B cell (primary cell): ENCODE measurements around the gene ANK3. TPM values are rescaled to one million over a fixed set of nuclear protein-coding genes. Genes with fewer than 3 reads are reported as not detected.

Experiments
- ATAC-seq: fragments of 200-7000 bp; cut with Tn5 transposase; one replicate; pipeline ENCODE4 v1.10.0; 2021; ENCODE audit warnings: low read depth, mild to moderate bottlenecking, moderate number of reproducible peaks, moderate library complexity
- CTCF ChIA-PET: fragments of 350-600 bp; sonication (Branson Sonifier 250); formaldehyde crosslinking; loops from one replicate; lab custom pipeline; 2021; ENCODE audit warnings: antibody characterized with exemption, inconsistent platforms; lab: Charles Lee
- POLR2A ChIA-PET: fragments of 350-600 bp; sonication (Branson Sonifier 250); formaldehyde crosslinking; loops from one replicate; lab custom pipeline; 2021; ENCODE audit warnings: antibody characterized with exemption; lab: Charles Lee
- DNase-seq: peaks from one replicate; pipeline ENCODE4 v3.0.0; 2013
- H2AFZ ChIP-seq: 2 replicates; pipeline ENCODE4 v1.6.1; 2012; ENCODE audit warnings: mild to moderate bottlenecking, low read depth, low read length; ENCODE audit not compliant: insufficient read depth, poor library complexity, severe bottlenecking
- H3K27ac ChIP-seq, 2 donors: 1 replicate in 1 of 2; 2 replicates in 1 of 2; pipeline ENCODE4 v1.5.1; 2012 to 2013; ENCODE audit warnings: low read length in 2 of 2, mild to moderate bottlenecking in 2 of 2, moderate library complexity in 1 of 2
- H3K27me3 ChIP-seq, 4 experiments: fragments of 200-600 bp in 1 of 4; sonication (generic) in 1 of 4; replicated peaks in 1 of 4; 1 replicate in 2 of 4; 2 replicates in 2 of 4; pipeline versions ENCODE4 v1.6.1 to v1.7.0; 2013 to 2016; ENCODE audit warnings: low read length in 3 of 4, mild to moderate bottlenecking in 2 of 4, mixed read lengths in 1 of 4, moderate library complexity in 1 of 4; ENCODE audit not compliant: insufficient read depth in 4 of 4, control insufficient read depth in 3 of 4; ENCODE audit errors: control extremely low read depth in 1 of 4
- H3K36me3 ChIP-seq, 2 experiments: replicated peaks in 1 of 2; 1 replicate in 1 of 2; 2 replicates in 1 of 2; pipeline versions ENCODE4 v1.6.1 to v1.7.1; 2013; ENCODE audit warnings: low read length in 1 of 2; ENCODE audit not compliant: insufficient read depth in 2 of 2, control insufficient read depth in 1 of 2; ENCODE audit errors: control extremely low read depth in 1 of 2, extremely low read depth in 1 of 2
- H3K4me1 ChIP-seq, 2 donors: fragments of 200-600 bp in 1 of 2; sonication (generic) in 1 of 2; 1 replicate in 1 of 2; 2 replicates in 1 of 2; pipeline versions ENCODE4 v1.5.1 to v1.6.1; 2013 to 2017; ENCODE audit warnings: low read length in 2 of 2; ENCODE audit not compliant: control insufficient read depth in 2 of 2, insufficient read depth in 2 of 2
- H3K4me2 ChIP-seq: replicated peaks from 2 replicates; pipeline ENCODE3; 2012; ENCODE audit warnings: mild to moderate bottlenecking, low read depth, low read length; ENCODE audit not compliant: poor library complexity, severe bottlenecking
- H3K4me3 ChIP-seq, 5 experiments: fragments of 200-600 bp in 1 of 5; sonication (generic) in 1 of 5; 1 replicate in 3 of 5; 2 replicates in 2 of 5; pipeline versions ENCODE4 v1.5.1 to v1.7.0; 2011 to 2016; ENCODE audit warnings: low read length in 4 of 5, mild to moderate bottlenecking in 4 of 5, low read depth in 2 of 5, control low read depth in 1 of 5, moderate library complexity in 1 of 5; ENCODE audit not compliant: insufficient read depth in 1 of 5; ENCODE audit errors: control extremely low read depth in 1 of 5, extremely low read depth in 1 of 5
- H3K79me2 ChIP-seq: fragments of 200-600 bp; sonication (generic); one replicate; pipeline ENCODE4 v1.6.0; 2016; ENCODE audit warnings: low read length; ENCODE audit not compliant: control insufficient read depth, insufficient read depth
- H3K9ac ChIP-seq: fragments of 200-600 bp; sonication (generic); 2 replicates; pipeline ENCODE4 v1.6.1; 2017; ENCODE audit warnings: mild to moderate bottlenecking, low read length, moderate library complexity
- H3K9me3 ChIP-seq, 3 donors: one replicate each; pipeline versions ENCODE4 v1.6.1 to v1.7.1; 2013; ENCODE audit warnings: low read length in 2 of 3; ENCODE audit not compliant: control insufficient read depth in 2 of 3, insufficient read depth in 1 of 3; ENCODE audit errors: control extremely low read depth in 1 of 3
- H4K20me1 ChIP-seq: 2 replicates; pipeline ENCODE4 v1.6.0; 2012; ENCODE audit warnings: mild to moderate bottlenecking, low read length; ENCODE audit not compliant: insufficient read depth, control insufficient read depth, poor library complexity, severe bottlenecking
- H3K27ac Mint-ChIP-seq: one replicate; pipeline ENCODE4 v1.8.0; 2021; ENCODE audit warnings: mixed read lengths
- H3K27me3 Mint-ChIP-seq: one replicate; pipeline ENCODE4 v1.8.0; 2021; ENCODE audit warnings: mixed read lengths
- H3K4me1 Mint-ChIP-seq: one replicate; pipeline ENCODE4 v1.8.0; 2021; ENCODE audit warnings: mixed read lengths
- H3K4me3 Mint-ChIP-seq: one replicate; pipeline ENCODE4 v1.8.0; 2021; ENCODE audit warnings: mixed read lengths
- H3K9me3 Mint-ChIP-seq: one replicate; pipeline ENCODE4 v1.8.0; 2022; ENCODE audit warnings: mixed read lengths; ENCODE audit not compliant: insufficient read depth
- CTCF ChIP-seq: fragments of 200-600 bp; IDR thresholded peaks from one replicate; pipeline ENCODE4 v1.8.0; 2022; ENCODE audit warnings: antibody characterized with exemption, mild to moderate bottlenecking
- EZH2 ChIP-seq: IDR thresholded peaks from 2 replicates; pipeline ENCODE4 v1.6.1; 2012; ENCODE audit warnings: borderline replicate concordance, low read depth, mild to moderate bottlenecking, moderate library complexity, low read length; ENCODE audit not compliant: insufficient read depth, poor library complexity, severe bottlenecking
- WGBS: methylation state at CpG from one replicate; pipeline ENCODE4 v1.1.5; 2013; ENCODE audit warnings: missing lambda C conversion rate; ENCODE audit not compliant: insufficient coverage; 5-methylcytosine and 5-hydroxymethylcytosine counted together
- intact Hi-C: fragments of 100-400 bp; cut with micrococcal nuclease; formaldehyde crosslinking; loops from one replicate; pipeline ENCODE4 v1.10.0; 2022
- polyA plus RNA-seq: library from polyadenylated mRNA; depleted of rRNA; stranded (reverse); fragments of >200 nt; gene quantifications from 2 replicates; pipeline ENCODE4 v1.2.3, GENCODE V29; 2012
- total RNA-seq, 2 donors: library from RNA; stranded (reverse); fragments of 120-200 nt in 1 of 2; gene quantifications; 1 replicate in 1 of 2; 2 replicates in 1 of 2; pipeline versions ENCODE4 v1.2.3 to v1.2.4, GENCODE V29; 2013 to 2022

Gene ANK3
- total and polyA plus RNA-seq, 2 donors (not counting 1 experiment from before 2014, with no cell fraction given), result 4.9 to 21.6 TPM

DNA sequence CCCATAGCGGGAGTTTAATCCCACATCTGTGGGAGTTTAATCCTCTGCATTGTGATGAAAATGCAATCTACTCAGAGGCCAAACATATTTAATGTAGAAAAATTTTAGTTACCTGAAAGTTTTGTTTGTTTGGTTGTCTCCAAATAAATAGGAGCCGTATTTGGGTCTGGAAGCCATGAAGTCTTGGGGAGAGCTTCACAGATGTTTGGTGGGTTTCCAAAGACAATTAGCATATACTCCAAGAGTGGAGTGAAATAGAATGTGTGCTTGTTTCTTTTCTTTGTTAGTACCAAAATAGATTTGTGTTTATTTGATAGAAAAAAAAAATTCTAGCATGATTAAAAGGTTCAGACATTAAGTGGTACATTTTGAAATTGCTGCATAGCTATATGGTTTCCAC lies 50.9 kb downstream of the ANK3 start:
- Histone ChIP-seq H3K9ac (no peak overlapping the region), H3K27me3 (no peaks in the 10 kb centered on the region), H3K27ac (no peak overlapping the region), H3K4me3 (no peak overlapping the region), H3K9me3 (no peaks in the 10 kb centered on the region), H3K4me1 (no peaks in the 10 kb centered on the region), H3K36me3 (no peaks in the 10 kb centered on the region), H3K4me2 (no peak overlapping the region), H2AFZ (no peak overlapping the region), H3K79me2 (no peaks in the 10 kb centered on the region), H4K20me1 (no peaks in the 10 kb centered on the region)
- TF ChIP-seq CTCF, result no peak
- no peak for TF ChIP-seq EZH2
- intact Hi-C loops, result no loop called here
- Mint-ChIP-seq H3K4me1 (peaks cover 2% of the 10 kb centered on the region), H3K9me3 (no peaks in the 10 kb centered on the region), H3K27me3 (no peaks in the 10 kb centered on the region), H3K27ac (no peak overlapping the region), H3K4me3 (no peak overlapping the region)
- no peak for ATAC-seq
- POLR2A ChIA-PET, result no interaction called here
- CTCF ChIA-PET, result interaction anchor here (3.1 to 3.5 kb wide), 2 partner anchors 12 to 101 kb away, joined by 9 to 15 read pairs; no protein-coding TSS in a partner anchor
- no peak for DNase-seq
- 100% methylated on average over 1 of the region's 2 CpGs for WGBS

- CTCF ChIA-PET, result interaction anchor here (1.4 to 3.5 kb wide), 3 partner anchors 13 to 100 kb away, joined by 3 to 15 read pairs (median 9); no protein-coding TSS in a partner anchor
Measured at GRCh38 chr10:60338002-60338564, 51.6 kb downstream of the ANK3 start.

More at GRCh38 chr10:60338002-60338564, 51.6 kb downstream of the ANK3 start:
- WGBS, result no CpG with 5 or more reads among the region's 2 CpGs
- H3K9me3 ChIP-seq, result no peaks in the 10 kb centered on the region
- no peak for DNase-seq
- no peak overlapping the region for H2AFZ ChIP-seq
- H3K36me3 ChIP-seq, result no peaks in the 10 kb centered on the region
- H4K20me1 ChIP-seq, result no peaks in the 10 kb centered on the region
- Mint-ChIP-seq H3K27ac (no peak overlapping the region), H3K9me3 (no peaks in the 10 kb centered on the region), H3K4me3 (no peak overlapping the region), H3K4me1 (peaks cover 2% of the 10 kb centered on the region), H3K27me3 (no peaks in the 10 kb centered on the region)
- H3K79me2 ChIP-seq, result no peaks in the 10 kb centered on the region
- H3K4me3 ChIP-seq, result no peak overlapping the region
- no peak for ATAC-seq
- H3K4me2 ChIP-seq, result no peak overlapping the region
- POLR2A ChIA-PET, result no interaction called here
- no peak overlapping the region for H3K9ac ChIP-seq
- intact Hi-C loops, result no loop called here
- H3K27me3 ChIP-seq, result no peaks in the 10 kb centered on the region
- H3K4me1 ChIP-seq, result no peaks in the 10 kb centered on the region
- H3K27ac ChIP-seq, result no peak overlapping the region
- TF ChIP-seq EZH2 (no peak), CTCF (no peak)
